ENCODE results near the gene SLC6A13. TPM values are rescaled to one million over a fixed set of nuclear protein-coding genes. Genes with fewer than 3 reads are reported as not detected.

Gene SLC6A13
- total RNA-seq, 1 donor from 2014 or later = not detected

DNA sequence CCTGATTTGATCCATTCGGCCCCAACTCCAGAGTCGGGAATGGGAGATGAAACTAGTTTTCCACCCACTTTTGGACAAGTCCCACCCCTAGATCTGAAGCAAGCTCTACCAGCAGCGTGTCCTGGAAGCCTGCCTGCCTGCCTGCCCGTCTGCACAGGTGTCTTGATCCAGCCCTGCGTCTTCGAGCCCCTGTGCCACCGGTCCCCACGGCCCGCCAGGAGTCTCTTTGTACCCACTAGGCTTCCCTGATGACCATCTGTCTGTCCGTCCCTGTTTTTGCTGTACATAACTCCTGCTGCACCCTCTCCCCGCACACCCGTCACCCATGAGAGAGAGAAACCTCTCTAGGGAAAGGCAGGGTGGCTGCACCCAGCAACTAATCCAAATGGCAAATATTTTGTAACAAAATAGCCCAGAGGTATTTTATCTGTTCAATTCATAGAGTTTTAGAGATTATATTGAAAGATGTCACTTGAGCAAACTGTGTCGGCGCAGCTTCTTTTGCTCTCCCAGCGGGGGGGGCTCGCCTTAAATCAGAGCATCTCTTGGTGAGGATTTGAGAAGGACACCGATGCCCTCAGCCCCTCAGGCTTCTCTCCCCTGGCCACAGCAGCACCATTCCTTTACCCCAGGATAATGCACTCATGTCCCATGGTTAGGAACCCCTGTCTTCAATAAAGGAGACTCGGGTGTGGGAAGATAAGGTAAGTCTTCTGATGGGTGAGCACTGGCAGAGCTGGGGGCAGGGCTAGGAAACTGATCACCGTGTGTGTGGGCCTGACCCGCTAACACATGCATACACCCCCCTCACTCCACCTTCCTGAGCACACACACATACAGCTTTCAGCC lies 84.4 kb downstream of the SLC6A13 start:
- no peak for DNase-seq (ENCODE audit: low spot score)

DNA sequence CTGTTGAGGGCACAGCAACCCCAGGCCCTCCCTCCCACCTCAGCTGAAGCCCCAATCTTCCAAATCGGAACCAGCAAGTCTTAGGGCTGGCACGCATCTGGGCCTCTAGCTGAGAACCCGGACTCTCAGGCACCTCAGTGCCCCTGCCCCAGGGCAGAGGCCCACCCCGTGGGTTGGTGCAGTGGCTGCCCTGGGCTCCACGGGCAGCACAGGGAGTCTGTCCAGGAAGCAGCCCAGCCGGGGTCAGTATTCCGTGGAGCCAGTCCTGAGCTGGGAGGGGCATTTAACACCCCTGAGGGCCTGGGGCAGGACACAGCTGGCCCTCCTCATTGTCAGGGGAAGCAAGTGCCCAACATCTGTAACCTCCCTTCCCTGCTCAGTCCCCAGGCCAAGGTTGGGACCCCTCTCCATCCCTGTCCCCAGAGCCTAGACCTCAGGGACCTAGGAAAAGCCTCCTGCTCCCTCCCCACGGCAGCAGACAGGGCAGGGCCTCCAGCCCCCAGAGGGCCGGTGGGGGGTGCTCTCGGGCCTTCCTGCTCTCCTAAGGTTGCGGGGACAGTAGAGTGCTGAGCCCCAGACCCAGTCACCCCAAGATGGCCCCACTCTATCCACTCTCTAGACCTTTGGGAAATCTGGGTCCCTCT lies 85.2 kb downstream of the SLC6A13 start:
- DNase-seq (ENCODE audit: low spot score) = no peak

DNA sequence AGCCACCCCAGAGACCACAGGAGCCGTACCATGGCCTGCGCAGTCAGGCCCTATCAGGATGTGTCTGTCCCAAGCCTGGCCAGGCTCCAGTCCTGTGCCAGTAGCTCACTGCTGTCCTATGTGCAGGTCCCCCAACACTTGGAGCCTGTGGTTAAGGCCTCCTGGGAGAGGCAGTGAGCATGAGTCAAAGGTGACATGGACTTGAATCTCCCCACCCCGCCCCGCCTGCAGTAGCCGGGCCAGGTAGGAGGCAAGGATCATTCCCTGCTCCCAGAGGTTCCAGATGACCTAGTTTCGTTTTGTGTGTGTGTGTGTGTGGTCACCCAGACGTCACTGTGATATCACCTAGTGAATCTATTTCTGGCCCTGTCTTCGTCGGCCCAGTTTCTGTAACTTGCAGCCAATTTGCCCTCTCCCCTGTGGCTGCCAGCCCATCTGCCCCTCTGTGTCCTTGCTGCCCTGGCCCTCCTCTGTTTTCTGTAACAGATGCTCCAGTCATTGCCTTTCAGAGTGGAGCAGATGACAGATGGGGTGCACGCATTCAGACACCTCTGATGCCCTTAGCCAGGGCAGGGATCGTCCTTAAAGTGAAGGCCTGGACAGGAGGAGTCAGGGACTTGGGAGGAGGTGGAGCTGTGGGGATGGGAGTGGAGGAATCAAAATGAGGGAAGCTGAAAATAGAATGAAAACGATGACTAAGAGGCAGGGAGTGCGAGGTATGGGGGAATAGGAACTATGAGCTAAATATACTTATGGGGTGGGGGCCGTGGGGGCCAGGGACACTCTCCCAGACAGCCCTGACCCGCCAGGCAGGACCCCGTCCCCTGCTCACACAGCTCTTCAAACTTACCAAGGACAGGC lies 86.1 kb downstream of the SLC6A13 start:
- no peak for DNase-seq (ENCODE audit: low spot score)

DNA sequence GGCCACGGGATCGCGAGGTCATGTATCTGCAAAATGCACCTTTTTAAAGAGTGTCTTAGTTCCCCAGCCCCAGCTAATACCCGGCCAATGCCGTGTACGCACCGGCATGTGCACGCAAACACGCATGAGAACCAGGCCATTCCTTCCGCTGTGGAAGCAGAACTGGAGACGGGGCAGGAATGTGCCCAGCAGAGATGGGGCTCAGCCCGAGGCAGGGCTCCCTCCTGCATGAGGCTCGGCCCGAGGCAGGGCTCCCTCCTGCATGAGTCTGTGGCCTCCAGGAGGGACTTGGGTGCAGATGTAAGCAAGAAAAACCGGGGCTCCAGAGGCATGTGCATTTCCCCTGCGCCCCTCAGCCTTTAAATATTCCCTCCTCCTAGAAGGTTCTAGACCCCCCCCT lies 86.9 kb downstream of the SLC6A13 start:
- no peak for DNase-seq (ENCODE audit: low spot score)

DNA sequence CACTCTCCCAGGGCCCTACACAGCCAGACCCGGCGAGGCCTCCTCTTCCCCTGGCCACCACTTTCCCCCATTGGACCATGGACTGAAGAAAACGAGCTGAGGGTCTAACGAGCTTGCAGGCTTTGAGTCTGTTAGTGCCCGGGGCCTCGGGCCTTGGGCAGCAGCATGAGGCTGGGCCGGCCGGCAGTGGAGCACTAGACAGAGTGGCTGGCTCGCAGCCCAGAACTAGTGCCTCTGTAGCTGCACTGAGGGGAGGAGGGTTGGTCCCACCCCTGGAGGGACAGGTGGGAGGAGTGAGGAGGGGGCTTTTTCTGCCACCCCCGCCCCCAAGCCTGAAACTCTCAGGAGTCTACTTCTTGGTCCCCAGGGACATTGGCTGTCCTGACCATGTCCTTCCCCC lies 87.4 kb downstream of the SLC6A13 start:
- no peak for DNase-seq (ENCODE audit: low spot score)

DNA sequence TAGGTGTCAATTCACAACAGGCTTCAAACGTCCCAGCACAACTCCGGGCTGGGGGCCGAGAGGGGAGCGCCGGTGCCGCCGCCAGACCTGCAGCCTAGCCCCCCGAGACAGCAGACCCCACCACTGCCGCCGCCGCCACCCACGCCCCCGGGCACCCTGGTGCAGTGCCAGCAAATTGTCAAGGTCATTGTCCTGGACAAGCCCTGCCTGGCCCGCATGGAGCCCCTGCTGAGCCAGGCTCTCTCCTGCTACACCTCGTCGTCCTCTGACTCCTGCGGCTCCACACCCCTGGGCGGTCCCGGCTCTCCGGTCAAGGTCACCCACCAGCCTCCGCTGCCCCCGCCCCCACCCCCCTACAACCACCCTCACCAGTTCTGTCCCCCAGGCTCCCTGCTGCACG lies 88.0 kb downstream of the SLC6A13 start:
- no peak for DNase-seq (ENCODE audit: low spot score)

DNA sequence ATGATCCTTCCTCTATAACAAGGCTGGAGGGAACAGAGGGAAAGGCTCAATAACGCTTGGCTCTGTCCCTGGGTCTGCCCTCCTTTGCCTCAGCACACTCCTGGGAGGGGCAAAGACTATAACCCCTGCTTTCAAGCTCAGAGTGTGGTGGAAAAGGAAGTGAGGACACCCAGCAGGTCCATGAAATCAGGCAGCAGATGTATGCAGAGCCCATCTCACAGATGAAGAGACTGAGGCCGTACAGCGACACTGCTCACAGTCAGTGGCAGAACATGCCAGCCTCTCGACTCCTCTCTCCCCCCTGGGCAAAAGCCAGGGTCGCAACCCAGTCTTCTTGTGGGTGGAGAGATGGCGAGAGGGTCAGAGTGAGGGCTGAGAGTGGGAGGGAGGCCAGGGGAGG lies 88.5 kb downstream of the SLC6A13 start:
- no peak for DNase-seq (ENCODE audit: low spot score)

DNA sequence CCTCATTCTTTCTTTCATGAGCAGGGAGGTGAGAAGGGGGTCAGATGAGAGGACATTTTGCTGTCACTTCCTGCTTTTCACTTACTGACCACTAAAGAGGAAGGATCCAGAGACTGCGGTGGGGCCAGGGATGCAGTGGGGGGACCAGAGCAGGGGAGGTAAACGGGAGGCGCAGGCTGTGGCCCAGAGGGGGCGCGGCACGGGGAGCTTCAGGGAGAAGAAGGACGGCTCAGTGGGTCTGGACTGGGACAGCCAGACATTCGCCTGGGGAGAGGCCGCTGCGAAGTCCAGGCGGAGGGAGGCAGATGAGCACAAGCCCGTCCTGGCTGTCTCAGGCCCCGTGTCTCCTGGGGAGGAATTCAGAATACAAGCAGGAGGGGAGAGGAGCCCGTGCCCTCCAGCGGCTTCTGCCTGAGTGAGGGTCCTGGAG lies 89.9 kb downstream of the SLC6A13 start:
- no peak for DNase-seq (ENCODE audit: low spot score)

DNA sequence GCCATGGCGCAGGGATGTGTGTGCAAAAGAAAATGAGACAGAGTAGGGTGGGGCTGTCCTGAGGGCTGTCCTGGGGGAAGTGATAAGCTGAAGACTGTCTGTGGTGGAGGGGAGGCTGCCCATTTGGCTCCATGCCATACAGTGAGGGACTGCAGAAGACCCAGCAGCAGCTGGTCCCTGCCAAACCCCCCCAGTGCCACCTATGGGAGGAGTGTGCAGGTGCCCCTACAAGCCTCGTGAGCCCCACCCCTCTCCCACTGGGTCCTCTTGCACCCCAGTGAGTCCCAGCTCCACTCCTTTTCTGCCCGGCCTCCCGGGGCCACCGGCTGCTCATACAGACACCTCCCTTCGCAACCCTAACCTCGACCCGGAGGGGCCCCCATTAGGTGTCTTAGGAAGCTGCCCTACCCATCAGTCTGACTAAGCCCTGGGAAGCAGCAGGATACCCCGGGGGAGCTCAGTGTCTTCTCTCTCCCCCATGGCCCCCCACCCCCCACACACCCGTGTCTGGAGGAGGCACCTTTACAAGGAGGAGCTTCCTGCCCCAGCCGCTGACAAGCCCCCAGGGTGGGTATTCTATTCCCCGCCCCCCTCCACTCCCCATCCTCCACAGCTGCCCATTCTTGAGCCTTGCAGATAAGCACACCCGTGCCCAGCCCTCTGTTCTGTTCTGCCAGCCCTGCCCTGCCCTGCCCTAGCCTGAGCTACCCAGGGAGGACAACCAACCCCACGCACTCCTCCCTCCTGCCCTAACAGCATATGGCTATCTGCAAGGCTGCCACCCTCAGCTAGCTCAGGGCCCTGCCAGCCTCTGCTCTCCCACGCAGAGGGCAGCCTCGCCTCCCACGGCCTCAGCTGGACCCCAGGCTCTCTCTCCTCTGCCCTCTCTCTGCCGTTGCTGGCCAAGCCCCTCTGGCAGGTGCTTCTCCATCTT lies 90.6 kb downstream of the SLC6A13 start:
- no peak for DNase-seq (ENCODE audit: low spot score)

DNA sequence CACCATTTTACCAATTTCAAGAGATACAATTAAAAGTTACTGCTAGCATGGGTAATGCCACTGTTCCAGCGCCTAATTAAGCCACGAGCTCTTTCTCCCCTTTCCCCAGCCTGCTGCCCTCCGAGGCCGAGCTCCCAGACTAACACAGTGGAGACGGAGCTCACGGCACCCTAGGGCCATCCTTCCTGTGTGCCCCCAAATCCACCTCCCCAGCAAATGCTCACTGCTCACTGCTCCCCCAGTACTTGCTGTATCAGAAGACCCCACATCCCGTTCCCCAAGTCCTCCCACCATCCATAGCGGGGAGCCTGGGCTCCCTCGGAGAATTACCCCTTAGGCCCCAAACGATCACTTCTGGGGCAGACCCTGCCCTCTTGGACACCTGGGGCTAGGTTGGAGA lies 91.4 kb downstream of the SLC6A13 start:
- DNase-seq (ENCODE audit: low spot score) = no peak

Other genes starting within 250 kb of the SLC6A13 start
- gene IQSEC3, start 196.1 kb downstream of the SLC6A13 start, total RNA-seq = 4.3 TPM
- gene SLC6A12, start 48.7 kb downstream of the SLC6A13 start, total RNA-seq = 1.2 TPM
- gene KDM5A, start 126.5 kb upstream of the SLC6A13 start, total RNA-seq = 101 TPM
- gene CCDC77, start 138.8 kb upstream of the SLC6A13 start, total RNA-seq = 12.7 TPM
- 11.7 TPM for gene B4GALNT3, start 197.1 kb upstream of the SLC6A13 start, total RNA-seq